ENCODE measurements around the gene BAG1.

Gene BAG1

GRCh38 chr9:33242609-33243134 lies 21.8 kb downstream of the BAG1 start:
- DNase-seq (ENCODE audit: low read depth in 2 of 2) = no peak

DNA sequence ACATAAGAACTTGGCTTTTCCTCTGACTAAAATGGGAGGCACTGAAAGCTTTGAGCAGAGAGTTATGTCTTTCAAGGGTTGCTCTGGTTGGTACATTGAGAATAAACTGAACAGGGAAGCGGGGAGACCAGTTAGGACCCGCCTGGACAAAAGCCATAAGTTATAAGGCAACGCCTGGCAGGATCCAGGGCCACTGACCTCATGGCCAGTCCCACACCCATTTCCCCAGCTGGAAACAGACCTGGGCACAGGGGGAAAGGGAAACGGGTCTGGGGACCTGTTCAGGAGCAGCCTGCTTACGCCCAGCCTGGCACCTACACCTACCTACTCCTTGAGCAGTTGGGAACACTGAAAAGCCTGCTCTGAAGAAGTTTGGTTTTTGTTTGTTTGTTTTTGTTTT lies 23.2 kb downstream of the BAG1 start:
- no peak for DNase-seq (ENCODE audit: low read depth in 2 of 2)

- DNase-seq (ENCODE audit: low read depth in 2 of 2) = no peak
These were observed 24.6 kb downstream of the BAG1 start, which contains the start of gene SPINK4 for GRCh38 chr9:33239921-33240320. Gene SPINK4 (plus strand): TSS chr9:33240167. CDS start chr9:33240209, 42 bp downstream.

DNA sequence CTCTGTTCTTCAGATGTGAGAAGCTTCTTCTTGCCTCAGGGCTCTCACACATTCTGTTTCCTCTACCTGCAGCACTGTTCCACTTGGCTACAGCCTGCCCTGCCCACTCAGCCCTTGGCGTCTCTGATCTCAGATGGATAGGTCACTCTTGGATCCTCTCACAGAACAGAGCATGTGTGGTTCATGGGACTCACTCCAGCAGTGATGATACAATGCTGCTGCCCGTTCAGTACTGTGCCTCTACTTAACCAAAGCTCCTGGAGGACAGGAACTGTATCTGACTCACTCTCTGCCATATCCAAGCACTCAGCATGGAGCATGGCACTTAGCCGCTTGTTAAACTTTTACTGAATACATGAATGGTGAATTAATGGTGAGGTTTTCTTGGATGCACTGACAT lies 27.9 kb downstream of the BAG1 start:
- no peak for DNase-seq (ENCODE audit: low read depth in 2 of 2)

GRCh38 chr9:33234511-33235467 lies 29.7 kb downstream of the BAG1 start:
- DNase-seq (ENCODE audit: low read depth in 2 of 2) = no peak

DNA sequence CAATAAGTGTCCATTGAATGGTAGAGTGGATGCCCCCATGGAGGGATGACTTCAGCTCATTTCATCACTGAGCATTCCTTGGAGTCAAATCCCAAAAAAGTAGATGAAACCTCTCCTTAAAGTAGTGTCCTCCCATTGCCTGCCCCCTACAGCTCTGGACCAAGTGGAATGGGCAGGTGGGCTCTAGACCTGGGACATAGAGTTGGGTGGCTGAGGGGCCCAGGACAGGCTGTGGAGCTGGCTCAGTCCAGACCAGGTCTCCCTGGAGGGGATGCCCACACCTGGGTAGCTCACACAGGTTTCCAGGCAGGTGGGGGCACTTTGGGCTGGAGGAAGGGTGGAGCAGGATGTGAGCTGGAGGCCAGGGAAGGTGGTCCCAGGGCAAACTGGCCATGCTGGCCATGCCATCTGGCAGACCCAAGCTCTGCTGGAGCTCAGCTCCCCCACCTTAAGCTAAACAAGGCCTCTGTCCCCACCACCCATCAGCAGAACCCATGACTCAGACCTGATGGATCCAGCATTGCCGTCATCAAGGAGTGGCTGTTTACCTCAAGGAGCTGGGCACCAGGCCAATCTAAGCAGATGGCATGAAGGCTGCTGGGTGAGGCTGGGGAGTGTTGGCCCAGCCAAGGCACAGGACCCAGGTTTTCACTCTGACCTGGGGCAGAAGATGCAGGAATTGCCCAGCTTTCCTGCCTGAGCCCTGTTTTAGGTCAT lies 30.7 kb downstream of the BAG1 start:
- no peak for DNase-seq (ENCODE audit: low read depth in 2 of 2)

- DNase-seq (ENCODE audit: low read depth in 2 of 2) = no peak
These were observed 31.7 kb downstream of the BAG1 start for GRCh38 chr9:33232815-33233214.

DNA sequence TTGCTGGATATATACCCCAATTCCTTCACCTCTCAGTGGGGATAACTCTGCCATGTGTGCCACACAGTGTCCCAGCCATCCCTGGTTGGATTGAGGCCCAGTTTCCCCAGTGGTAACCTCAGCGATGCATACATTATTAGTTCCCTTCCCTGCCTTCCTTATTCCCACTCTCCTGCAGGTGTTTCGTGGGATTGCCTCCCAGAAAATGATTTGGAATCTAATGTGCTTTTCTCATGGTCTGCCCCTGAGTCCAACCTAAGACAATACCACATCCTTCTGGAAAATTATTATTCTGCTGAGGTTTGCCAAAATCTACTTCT lies 32.9 kb downstream of the BAG1 start:
- no peak for DNase-seq (ENCODE audit: low read depth in 2 of 2)

GRCh38 chr9:33230756-33231622 lies 33.5 kb downstream of the BAG1 start:
- DNase-seq (ENCODE audit: low read depth in 2 of 2) = no peak

- no peak for DNase-seq (ENCODE audit: low read depth in 2 of 2)
These were observed 35.0 kb downstream of the BAG1 start for GRCh38 chr9:33229359-33230114.

GRCh38 chr9:33228606-33229005 lies 35.9 kb downstream of the BAG1 start:
- no peak for DNase-seq (ENCODE audit: low read depth in 2 of 2)

GRCh38 chr9:33227741-33228140 lies 36.8 kb downstream of the BAG1 start:
- no peak for DNase-seq (ENCODE audit: low read depth in 2 of 2)

DNA sequence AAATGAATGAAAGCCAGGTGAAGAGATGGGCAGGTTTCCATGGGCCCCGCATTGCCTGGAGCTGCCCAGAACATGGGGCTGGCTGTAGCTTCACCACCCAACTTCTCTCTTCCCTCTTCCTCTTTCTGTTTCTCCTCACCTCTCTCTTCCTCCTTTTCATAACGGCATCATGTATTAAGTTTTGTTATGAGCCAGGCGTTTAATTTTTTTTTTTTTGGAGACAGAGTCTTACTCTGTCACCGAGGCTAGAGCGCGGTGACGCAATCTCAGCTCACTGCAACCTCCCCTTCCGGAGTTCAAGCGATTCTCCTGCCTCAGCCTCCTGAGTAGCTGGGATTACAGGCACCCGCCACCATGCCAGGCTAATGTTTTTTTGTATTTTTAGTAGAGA lies 37.5 kb downstream of the BAG1 start:
- no peak for DNase-seq (ENCODE audit: low read depth in 2 of 2)

DNA sequence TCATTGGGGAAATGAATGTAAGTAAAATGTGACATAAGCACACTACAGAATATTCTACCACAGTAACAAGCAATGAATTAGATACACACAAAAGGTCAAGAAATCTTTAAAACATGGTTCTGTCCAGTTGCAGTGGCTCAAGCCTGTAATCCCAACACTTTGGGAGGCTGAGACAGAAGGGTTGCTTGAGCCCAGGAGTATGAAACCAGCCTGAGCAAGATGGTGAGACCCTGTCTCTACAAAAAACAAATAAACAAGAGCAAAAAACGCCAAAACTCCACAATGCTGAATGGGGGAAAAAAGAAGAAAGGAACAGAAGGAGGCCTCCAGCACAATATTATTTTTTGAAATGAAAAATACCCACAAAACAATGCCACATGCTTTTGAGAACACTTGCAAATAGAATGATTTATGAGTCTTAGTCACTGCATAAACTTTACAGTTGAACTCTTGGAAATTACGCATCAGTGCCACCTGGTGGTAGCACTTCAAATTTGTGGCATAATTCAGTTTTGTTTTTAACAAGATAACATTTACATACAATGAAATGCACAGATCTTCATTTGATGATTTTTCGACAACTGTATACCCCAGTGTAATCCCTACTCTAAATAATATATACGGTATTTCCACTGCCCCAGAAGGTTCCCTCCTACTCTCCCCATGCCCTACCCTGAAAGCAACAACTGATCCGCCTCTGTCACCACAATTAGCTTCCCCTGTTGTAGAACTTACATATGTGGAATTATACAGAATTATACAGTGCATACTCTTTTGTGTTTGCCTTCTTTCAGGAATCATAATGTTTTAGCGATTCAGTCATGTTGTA lies 39.0 kb downstream of the BAG1 start:
- peak; percentile 46 to 59 for DNase-seq (ENCODE audit: low read depth in 2 of 2)

DNA sequence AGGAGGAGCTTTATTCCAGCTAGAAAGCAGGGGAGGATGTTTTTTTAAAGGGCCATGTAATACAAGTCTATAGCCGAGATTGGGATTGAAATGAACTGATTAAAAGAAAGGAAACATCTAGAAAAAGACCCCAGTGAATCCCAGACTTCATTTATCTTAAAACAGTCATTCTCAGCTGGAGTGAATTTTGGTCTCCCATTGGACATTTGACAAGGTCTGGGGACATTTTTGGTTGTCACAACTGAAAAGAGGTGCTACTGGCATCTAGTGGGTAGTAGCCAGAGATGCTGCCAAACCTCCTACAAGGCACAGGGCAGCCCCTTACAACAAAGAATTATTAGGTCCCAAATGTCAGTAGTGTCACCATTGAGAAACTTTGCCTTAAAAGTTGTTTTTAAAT lies 40.8 kb downstream of the BAG1 start:
- no peak for DNase-seq (ENCODE audit: low read depth in 2 of 2)

- no peak for DNase-seq (ENCODE audit: low read depth in 2 of 2)
These were observed 42.5 kb downstream of the BAG1 start for GRCh38 chr9:33222031-33222430.

GRCh38 chr9:33221568-33221884 lies 43.0 kb downstream of the BAG1 start:
- DNase-seq (ENCODE audit: low read depth in 2 of 2) = no peak

- no peak for DNase-seq (ENCODE audit: low read depth in 2 of 2)
These were observed 43.6 kb downstream of the BAG1 start for GRCh38 chr9:33220681-33221567.

- DNase-seq (ENCODE audit: low read depth in 2 of 2) = no peak
These were observed 52.7 kb downstream of the BAG1 start for GRCh38 chr9:33211695-33212393.

Measured in activated CD8-positive, alpha-beta memory T cell treated with anti-CD3 and anti-CD28 coated beads for 4 hours (primary cell).